Ectodermal cell (in vitro differentiated cells): ENCODE data around the gene GOLGA6L24. TPM values are rescaled to one million over a fixed set of nuclear protein-coding genes. Genes with fewer than 3 reads are reported as not detected.
"Not testable (repeated sequence)": the region's sequence is repeated elsewhere in the genome, so short reads cannot be mapped to it uniquely, and the experiment has no call there.

ENCODE experiments used
- H3K27ac ChIP-seq: 2 replicates; pipeline ENCODE4 v1.7.0; 2013; ENCODE audit warnings: mild to moderate bottlenecking, low read depth, low read length; ENCODE audit not compliant: insufficient read depth, poor library complexity, severe bottlenecking
- H3K27me3 ChIP-seq: 2 replicates; pipeline ENCODE4 v1.7.0; 2013; ENCODE audit warnings: mild to moderate bottlenecking, low read length; ENCODE audit not compliant: insufficient read depth, control insufficient read depth, poor library complexity, severe bottlenecking
- H3K36me3 ChIP-seq: one replicate; pipeline ENCODE4 v1.7.0; 2013; ENCODE audit warnings: low read length; ENCODE audit not compliant: control insufficient read depth, insufficient read depth
- H3K4me1 ChIP-seq: one replicate; pipeline ENCODE4 v1.7.0; 2013; ENCODE audit warnings: low read length; ENCODE audit not compliant: control insufficient read depth, insufficient read depth
- H3K4me3 ChIP-seq: 2 replicates; pipeline ENCODE4 v1.7.0; 2013; ENCODE audit warnings: low read depth, low read length, control low read depth; ENCODE audit not compliant: insufficient read depth
- H3K9me3 ChIP-seq: 2 replicates; pipeline ENCODE4 v1.7.0; 2013; ENCODE audit warnings: mild to moderate bottlenecking, low read length, moderate library complexity; ENCODE audit not compliant: control insufficient read depth
- WGBS, 2 experiments: methylation state at CpG; one replicate each; pipeline ENCODE4 v1.1.7; 2013; ENCODE audit warnings: missing lambda C conversion rate in 2 of 2; 5-methylcytosine and 5-hydroxymethylcytosine counted together
- polyA plus RNA-seq, 4 experiments: library from polyadenylated mRNA; stranded (reverse); fragments of 50-300 nt; gene quantifications; one replicate each; pipeline ENCODE4 v1.2.3, GENCODE V29; 2013

The GOLGA6L24 gene, protein sequence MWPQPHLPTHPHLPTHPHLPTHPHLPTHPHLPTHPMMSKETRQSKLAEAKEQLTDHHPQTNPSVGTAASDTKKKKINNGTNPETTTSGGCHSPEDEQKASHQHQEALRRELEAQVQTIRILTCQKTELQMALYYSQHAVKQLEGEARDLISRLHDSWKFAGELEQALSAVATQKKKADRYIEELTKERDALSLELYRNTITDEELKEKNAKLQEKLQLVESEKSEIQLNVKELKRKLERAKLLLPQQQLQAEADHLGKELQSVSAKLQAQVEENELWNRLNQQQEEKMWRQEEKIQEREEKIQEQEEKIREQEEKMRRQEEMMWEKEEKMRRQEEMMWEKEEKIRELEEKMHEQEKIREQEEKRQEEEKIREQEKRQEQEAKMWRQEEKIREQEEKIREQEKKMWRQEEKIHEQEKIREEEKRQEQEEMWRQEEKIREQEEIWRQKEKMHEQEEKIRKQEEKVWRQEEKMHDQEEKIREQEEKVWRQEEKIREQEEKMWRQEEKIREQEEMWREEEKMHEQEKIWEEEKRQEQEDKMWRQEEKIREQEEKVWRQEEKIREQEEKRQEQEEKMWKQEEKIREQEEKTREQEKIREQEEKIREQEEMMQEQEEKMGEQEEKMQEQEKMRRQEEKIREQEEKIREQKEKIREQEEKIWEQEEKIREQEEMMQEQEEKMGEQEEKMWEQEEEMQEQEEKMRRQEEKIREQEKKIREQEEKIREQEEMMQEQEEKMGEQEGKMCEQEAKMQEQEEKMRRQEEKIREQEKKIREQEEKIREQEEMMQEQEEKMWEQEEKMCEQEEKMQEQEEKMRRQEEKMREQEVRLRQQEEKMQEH
- polyA plus RNA-seq (2013, experiment 1 of 4): not detected
- polyA plus RNA-seq (2013, experiment 2 of 4): not detected
- not detected for polyA plus RNA-seq (2013, experiment 3 of 4)
- polyA plus RNA-seq (2013, experiment 4 of 4): not detected

DNA sequence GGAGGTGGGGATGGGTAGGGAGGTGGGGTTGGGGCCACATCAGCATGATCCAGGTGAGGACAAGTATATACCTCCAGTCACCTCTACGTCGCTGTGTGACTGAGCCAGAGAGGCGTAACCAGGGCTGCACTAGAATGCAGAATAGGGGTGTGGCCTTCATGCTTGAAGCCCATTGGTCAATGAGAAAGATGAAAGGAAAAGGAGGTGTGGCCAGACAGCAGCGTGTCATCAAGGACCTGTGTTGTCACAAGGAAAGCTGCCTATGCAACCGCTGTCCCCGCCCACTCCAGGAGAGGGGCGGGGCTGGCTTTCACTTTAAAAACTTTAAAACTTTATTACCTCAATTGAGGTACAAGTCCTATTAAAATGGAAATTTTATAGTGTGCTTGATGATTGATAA is at the start of gene GOLGA6L24:
GOLGA6L24 (minus strand) TSS at position 101 of the 400 bp plus-strand sequence; CDS start at position 40, 61 bp downstream.
- H3K9me3 ChIP-seq, H3K27me3 ChIP-seq, H3K27ac ChIP-seq, H3K4me3 ChIP-seq, H3K36me3 ChIP-seq, H3K4me1 ChIP-seq: not testable (repeated sequence)
- WGBS, 2 experiments: no CpG with 5 or more reads among the region's 7 CpGs

DNA sequence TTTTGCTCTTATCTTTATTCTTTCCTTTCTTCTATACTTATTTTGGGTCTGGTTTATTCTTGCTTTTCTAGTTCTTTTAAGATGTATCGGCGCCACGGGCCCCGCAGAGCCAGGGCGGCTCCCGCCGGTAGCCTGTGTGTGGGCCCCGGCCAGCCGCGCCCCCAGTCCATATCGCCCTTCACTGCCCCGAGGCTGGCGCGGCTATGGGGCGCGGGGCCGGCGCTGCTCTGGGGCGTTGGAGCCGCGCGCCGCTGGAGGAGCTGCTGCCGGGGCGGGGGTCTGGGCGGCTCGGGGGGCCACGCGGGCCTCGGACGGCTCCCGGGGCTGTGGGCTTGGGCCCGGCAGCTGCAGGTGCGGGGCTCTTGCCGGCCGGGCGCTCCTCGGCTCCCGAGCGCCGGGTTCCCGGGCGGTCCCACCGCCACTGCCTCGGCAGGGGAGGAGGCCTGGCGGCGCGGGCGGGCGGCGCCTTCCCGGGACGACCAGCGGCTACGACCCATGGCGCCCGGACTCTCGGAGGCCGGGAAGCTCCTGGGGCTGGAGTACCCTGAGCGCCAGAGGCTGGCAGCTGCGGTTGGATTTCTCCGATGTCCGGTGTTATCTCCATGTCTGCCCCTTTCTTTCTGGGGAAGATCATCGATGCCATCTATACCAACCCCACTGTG is 45.0 kb upstream of the GOLGA6L24 start:
- H3K27ac ChIP-seq, H3K36me3 ChIP-seq, H3K9me3 ChIP-seq, H3K4me3 ChIP-seq, H3K27me3 ChIP-seq, H3K4me1 ChIP-seq: not testable (repeated sequence)
- no CpG with 5 or more reads among the region's 64 CpGs for WGBS, 2 experiments

DNA sequence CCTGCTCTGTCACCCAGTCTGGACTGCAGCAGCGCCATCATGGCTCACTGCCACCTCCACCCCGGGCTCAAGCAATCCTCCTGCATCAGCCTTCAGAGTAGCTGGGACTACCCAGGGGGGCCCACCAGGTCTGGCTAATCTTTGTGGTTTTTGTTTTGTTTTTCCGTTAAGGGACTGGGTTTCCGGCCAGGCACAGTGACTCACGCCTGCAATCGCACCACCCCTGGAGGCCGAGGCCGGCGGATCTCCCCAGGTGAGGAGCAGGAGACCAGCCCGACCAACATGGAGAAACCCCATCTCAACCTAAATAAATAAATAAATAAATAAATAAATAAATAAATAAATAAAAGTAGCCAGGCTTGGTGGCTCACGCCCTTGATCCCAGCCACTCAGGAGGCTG is 38.1 kb upstream of the GOLGA6L24 start:
- not testable (repeated sequence) for H3K36me3 ChIP-seq, H3K9me3 ChIP-seq, H3K4me3 ChIP-seq, H3K27ac ChIP-seq, H3K27me3 ChIP-seq, H3K4me1 ChIP-seq
- WGBS, 2 experiments: no CpG with 5 or more reads among the region's 11 CpGs

DNA sequence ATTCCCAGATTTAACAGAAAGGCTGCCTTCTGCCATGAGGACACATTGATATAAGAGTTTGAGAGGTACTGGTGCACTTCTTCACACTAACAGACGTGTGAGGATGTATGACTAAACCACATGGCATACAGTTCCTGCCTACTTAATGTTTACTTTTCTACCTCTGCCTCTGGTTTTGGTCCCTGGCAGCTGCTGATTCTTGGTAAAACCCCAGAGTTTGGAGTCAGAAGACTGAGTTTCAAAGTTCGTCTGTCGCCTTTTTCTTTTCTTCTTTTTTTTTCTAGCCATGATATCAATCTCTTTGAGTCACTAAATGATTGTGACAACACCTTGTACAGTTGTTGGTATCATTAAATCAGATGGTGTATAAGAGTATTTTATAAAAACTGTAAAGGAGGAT is 22.2 kb upstream of the GOLGA6L24 start:
- not testable (repeated sequence) for H3K27me3 ChIP-seq, H3K9me3 ChIP-seq, H3K4me1 ChIP-seq, H3K4me3 ChIP-seq, H3K27ac ChIP-seq, H3K36me3 ChIP-seq
- WGBS, 2 experiments: no CpG with 5 or more reads among the region's 3 CpGs

- H3K9me3 ChIP-seq, H3K27ac ChIP-seq: not testable (repeated sequence)
- WGBS, 2 experiments: no CpG with 5 or more reads among the region's 8 CpGs
These were observed 20.5 kb upstream of the GOLGA6L24 start, which contains the start of gene GOLGA8F for GRCh38 chr15:28378364-28378763. Gene GOLGA8F (plus strand): TSS chr15:28378664. CDS start chr15:28378762, 98 bp downstream.

DNA sequence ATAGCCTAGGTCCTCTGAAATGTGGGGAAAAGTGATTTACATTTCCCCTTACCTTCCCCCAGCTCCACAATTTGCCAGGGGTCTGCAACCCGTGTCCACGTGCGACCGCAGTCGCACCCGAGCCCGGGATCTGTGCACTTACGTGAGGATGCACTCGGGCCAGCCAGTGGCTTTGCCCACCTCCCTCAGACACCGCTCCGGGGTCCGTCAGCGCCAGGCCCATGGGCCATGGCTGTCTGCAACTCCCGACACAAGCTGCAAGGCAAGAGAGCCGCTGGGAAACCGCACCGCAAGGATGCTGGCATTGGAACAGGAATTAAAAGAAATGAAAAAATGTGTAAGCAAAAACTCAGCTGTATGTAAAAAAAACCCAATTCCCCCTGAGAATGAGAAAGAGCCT is 7.6 kb upstream of the GOLGA6L24 start:
- H3K9me3 ChIP-seq, H3K36me3 ChIP-seq, H3K4me3 ChIP-seq, H3K27ac ChIP-seq, H3K4me1 ChIP-seq, H3K27me3 ChIP-seq: not testable (repeated sequence)
- WGBS, 2 experiments: 95% methylated on average over 4 of the region's 17 CpGs; no CpG with 5 or more reads in 1 of the 2 experiments

More at GRCh38 chr15:28378364-28378763, 20.5 kb upstream of the GOLGA6L24 start, which contains the start of gene GOLGA8F:
- H3K36me3 ChIP-seq, H3K27me3 ChIP-seq, H3K4me3 ChIP-seq, H3K4me1 ChIP-seq: not testable (repeated sequence)

GRCh38 chr15:28322129-28322588 is 35.7 kb downstream of the GOLGA6L24 start, which contains the start of gene HERC2:
Gene HERC2 (minus strand): TSS chr15:28322179. CDS start chr15:28321433, 746 bp downstream.
- H3K4me3 ChIP-seq: peak within 1 kb of the TSS; percentile 20
- H3K27ac ChIP-seq: not testable (repeated sequence)
- no CpG with 5 or more reads among the region's 52 CpGs for WGBS, 2 experiments

GRCh38 chr15:28321358-28322078 is 36.4 kb downstream of the GOLGA6L24 start:
- H3K4me3 ChIP-seq: peak overlapping the region; percentile 20
- not testable (repeated sequence) for H3K36me3 ChIP-seq, H3K4me1 ChIP-seq, H3K27ac ChIP-seq, H3K9me3 ChIP-seq, H3K27me3 ChIP-seq
- 0% methylated on average over 4 to 9 of the region's 39 CpGs for WGBS, 2 experiments

More at GRCh38 chr15:28322129-28322588, 35.7 kb downstream of the GOLGA6L24 start, which contains the start of gene HERC2:
- H3K36me3 ChIP-seq, H3K27me3 ChIP-seq, H3K4me1 ChIP-seq, H3K9me3 ChIP-seq: not testable (repeated sequence)

- not testable (repeated sequence) for H3K4me3 ChIP-seq, H3K36me3 ChIP-seq, H3K9me3 ChIP-seq, H3K27ac ChIP-seq, H3K27me3 ChIP-seq, H3K4me1 ChIP-seq
- WGBS, 2 experiments: 92 to 100% methylated on average over 1 of the region's 1 CpG
These were observed 38.2 kb downstream of the GOLGA6L24 start for GRCh38 chr15:28319725-28320124.
